Ectodermal cell (in vitro differentiated cells): ENCODE results near the gene CHST8.

Source experiments
- H3K27ac ChIP-seq: 2 replicates; pipeline ENCODE4 v1.7.0; 2013; ENCODE audit warnings: mild to moderate bottlenecking, low read depth, low read length; ENCODE audit not compliant: insufficient read depth, poor library complexity, severe bottlenecking
- H3K27me3 ChIP-seq: 2 replicates; pipeline ENCODE4 v1.7.0; 2013; ENCODE audit warnings: mild to moderate bottlenecking, low read length; ENCODE audit not compliant: insufficient read depth, control insufficient read depth, poor library complexity, severe bottlenecking
- H3K36me3 ChIP-seq: one replicate; pipeline ENCODE4 v1.7.0; 2013; ENCODE audit warnings: low read length; ENCODE audit not compliant: control insufficient read depth, insufficient read depth
- H3K4me1 ChIP-seq: one replicate; pipeline ENCODE4 v1.7.0; 2013; ENCODE audit warnings: low read length; ENCODE audit not compliant: control insufficient read depth, insufficient read depth
- H3K4me3 ChIP-seq: 2 replicates; pipeline ENCODE4 v1.7.0; 2013; ENCODE audit warnings: low read depth, low read length, control low read depth; ENCODE audit not compliant: insufficient read depth
- H3K9me3 ChIP-seq: 2 replicates; pipeline ENCODE4 v1.7.0; 2013; ENCODE audit warnings: mild to moderate bottlenecking, low read length, moderate library complexity; ENCODE audit not compliant: control insufficient read depth
- WGBS, 2 experiments: methylation state at CpG; one replicate each; pipeline ENCODE4 v1.1.7; 2013; ENCODE audit warnings: missing lambda C conversion rate in 2 of 2; 5-methylcytosine and 5-hydroxymethylcytosine counted together

Gene CHST8

DNA sequence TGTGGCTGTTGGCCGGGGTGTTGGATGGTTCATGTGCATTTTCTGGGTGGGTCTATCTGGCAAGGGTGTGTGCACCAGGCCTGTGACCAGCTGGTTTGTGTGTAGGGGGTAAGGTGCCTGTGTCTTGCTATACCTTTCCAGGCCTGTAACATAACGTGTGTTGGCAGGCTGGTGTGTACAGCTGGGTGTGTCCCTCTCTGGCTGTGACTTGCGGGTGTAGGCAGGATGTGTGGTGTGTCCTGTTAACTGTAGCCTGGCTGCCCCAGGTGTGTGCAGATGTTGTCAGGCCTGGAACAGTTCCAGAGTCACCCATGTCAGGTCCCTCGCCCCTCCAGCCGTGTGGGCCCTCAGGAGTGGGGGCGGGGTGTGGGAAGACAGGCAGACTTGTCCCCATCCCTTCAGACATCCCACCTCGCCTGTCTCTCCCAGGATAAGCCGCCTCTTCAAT lies 184.7 kb downstream of the CHST8 start:
- no peaks in the 10 kb centered on the region for H3K27me3 ChIP-seq
- H3K27ac ChIP-seq = no peak overlapping the region
- peaks cover 44% of the 10 kb centered on the region for H3K36me3 ChIP-seq
- H3K4me3 ChIP-seq = no peak overlapping the region
- no peaks in the 10 kb centered on the region for H3K4me1 ChIP-seq
- 94 to 96% methylated on average over 8 of the region's 8 CpGs for WGBS, 2 experiments
- no peaks in the 10 kb centered on the region for H3K9me3 ChIP-seq

DNA sequence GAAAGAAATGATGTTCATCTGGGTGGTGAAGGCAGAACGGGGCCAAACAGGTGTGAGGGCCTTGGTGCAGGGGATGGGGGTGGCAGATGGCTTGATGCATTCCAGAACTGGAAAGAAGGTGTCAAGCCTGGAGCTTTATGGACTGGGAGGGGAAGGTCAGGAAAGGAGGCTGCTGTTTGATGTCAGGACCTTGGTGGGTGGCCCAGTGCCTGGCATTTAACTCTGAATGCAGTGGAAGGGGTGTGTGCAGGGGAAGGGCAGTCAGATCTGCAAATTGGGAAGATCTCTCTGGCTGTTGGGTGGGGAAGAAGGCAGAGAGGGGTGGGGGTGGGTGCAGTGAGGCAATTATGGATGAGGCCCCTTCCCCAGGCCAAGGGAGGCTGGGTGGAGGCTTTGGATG lies 186.6 kb downstream of the CHST8 start:
- no peaks in the 10 kb centered on the region for H3K4me1 ChIP-seq
- H3K9me3 ChIP-seq = no peaks in the 10 kb centered on the region
- peaks cover 41% of the 10 kb centered on the region for H3K36me3 ChIP-seq
- no peak overlapping the region for H3K4me3 ChIP-seq
- WGBS, 2 experiments = 93 to 96% methylated on average over 1 of the region's 1 CpG
- H3K27ac ChIP-seq = no peak overlapping the region
- H3K27me3 ChIP-seq = no peaks in the 10 kb centered on the region

DNA sequence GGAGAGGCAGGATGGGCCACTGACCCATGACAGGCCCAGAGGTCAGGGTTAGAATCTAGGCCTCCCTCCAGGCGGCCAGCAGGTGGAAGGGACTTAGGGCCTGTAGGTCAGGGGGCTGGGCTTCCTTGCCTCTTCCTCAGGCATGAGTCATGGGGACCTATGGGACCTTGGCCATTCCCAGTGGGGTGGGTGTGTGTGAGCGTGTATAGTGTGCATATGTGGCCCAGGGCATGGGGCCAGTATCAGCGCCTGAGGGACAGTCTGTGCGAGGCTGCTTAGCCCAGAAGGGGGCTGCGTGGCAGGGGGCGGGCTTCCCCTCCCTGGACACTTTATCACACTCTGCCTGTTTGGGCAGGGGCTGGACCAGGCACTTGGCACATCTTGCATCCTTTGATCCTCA lies 188.2 kb downstream of the CHST8 start:
- H3K27ac ChIP-seq = no peak overlapping the region
- no peaks in the 10 kb centered on the region for H3K9me3 ChIP-seq
- H3K36me3 ChIP-seq = peaks cover 32% of the 10 kb centered on the region
- 94 to 95% methylated on average over 6 of the region's 6 CpGs for WGBS, 2 experiments
- H3K4me1 ChIP-seq = no peaks in the 10 kb centered on the region
- H3K27me3 ChIP-seq = no peaks in the 10 kb centered on the region
- H3K4me3 ChIP-seq = no peak overlapping the region

DNA sequence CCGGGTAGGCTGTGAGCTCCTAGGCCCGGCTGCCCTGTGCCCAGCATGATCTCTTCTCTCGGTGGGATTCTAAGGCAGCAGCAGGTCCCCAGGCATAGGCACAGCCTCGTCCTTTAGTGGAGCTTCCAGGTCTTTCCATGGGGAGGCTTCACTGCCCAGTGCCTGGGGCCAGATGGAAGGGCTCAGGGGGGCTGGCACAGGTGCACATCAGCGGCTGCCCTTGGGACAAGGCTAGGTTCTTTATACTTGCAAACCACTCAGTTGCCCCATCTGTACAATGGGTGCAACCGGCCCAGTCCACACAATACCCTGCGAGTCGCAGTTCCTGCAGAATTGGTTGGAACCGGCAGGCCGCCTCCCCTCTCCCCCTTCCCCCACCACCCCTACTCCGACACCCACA lies 189.1 kb downstream of the CHST8 start:
- no peaks in the 10 kb centered on the region for H3K9me3 ChIP-seq
- H3K4me3 ChIP-seq = no peak overlapping the region
- no peak overlapping the region for H3K27ac ChIP-seq
- H3K36me3 ChIP-seq = peaks cover 24% of the 10 kb centered on the region
- WGBS, 2 experiments = 93 to 96% methylated on average over 11 of the region's 11 CpGs
- no peaks in the 10 kb centered on the region for H3K4me1 ChIP-seq
- H3K27me3 ChIP-seq = no peaks in the 10 kb centered on the region

DNA sequence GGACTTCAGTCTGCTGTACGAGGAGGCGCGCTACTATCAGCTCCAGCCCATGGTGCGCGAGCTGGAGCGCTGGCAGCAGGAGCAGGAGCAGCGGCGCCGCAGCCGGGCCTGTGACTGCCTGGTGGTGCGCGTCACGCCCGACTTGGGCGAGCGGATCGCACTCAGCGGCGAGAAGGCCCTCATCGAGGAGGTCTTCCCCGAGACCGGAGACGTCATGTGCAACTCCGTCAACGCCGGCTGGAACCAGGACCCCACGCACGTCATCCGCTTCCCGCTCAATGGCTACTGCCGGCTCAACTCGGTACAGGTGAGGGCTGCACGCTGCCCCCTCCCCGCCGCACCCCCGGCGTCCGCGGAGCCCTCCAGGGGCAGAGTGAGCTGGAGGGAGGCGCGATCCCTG lies 189.5 kb downstream of the CHST8 start:
- 96 to 97% methylated on average over 41 of the region's 41 CpGs for WGBS, 2 experiments
- peaks cover 23% of the 10 kb centered on the region for H3K36me3 ChIP-seq
- H3K4me3 ChIP-seq = no peak overlapping the region
- H3K27me3 ChIP-seq = no peaks in the 10 kb centered on the region
- H3K4me1 ChIP-seq = no peaks in the 10 kb centered on the region
- no peaks in the 10 kb centered on the region for H3K9me3 ChIP-seq
- H3K27ac ChIP-seq = no peak overlapping the region

DNA sequence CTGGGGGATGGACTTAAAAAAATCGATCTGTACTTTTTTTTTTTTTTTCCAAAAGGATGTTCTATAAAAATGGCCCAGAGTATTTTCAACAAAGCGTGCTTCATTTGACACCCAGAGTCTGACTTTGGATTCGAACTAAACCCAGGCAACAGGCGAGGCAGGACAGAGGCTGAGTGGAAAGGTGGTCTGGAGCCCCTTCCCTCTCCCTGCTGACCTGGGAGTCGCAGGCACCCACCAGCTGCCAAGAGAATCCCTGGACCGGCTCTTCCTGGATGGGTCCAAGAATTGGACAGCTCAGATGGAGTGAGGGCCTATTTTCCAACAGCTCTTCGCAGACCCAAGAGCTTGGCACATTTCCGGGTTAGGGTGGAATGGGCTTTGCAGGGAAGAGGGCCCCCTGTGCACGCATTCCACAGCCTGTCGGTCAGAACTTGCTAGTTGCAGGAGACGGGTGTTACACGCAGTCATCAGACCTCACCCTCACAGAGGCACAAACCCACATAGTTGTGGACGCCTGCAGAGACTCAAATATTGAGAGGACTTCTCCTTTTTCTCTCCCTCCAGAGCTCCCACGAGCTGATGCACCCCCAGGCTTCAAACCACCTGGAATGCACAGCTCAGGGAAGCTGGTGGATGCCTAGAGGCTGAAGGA lies 190.1 kb downstream of the CHST8 start:
- H3K4me3 ChIP-seq = no peak overlapping the region
- H3K9me3 ChIP-seq = no peaks in the 10 kb centered on the region
- peaks cover 23% of the 10 kb centered on the region for H3K36me3 ChIP-seq
- 95 to 96% methylated on average over 14 of the region's 14 CpGs for WGBS, 2 experiments
- no peak overlapping the region for H3K27ac ChIP-seq
- H3K4me1 ChIP-seq = no peaks in the 10 kb centered on the region
- H3K27me3 ChIP-seq = no peaks in the 10 kb centered on the region

DNA sequence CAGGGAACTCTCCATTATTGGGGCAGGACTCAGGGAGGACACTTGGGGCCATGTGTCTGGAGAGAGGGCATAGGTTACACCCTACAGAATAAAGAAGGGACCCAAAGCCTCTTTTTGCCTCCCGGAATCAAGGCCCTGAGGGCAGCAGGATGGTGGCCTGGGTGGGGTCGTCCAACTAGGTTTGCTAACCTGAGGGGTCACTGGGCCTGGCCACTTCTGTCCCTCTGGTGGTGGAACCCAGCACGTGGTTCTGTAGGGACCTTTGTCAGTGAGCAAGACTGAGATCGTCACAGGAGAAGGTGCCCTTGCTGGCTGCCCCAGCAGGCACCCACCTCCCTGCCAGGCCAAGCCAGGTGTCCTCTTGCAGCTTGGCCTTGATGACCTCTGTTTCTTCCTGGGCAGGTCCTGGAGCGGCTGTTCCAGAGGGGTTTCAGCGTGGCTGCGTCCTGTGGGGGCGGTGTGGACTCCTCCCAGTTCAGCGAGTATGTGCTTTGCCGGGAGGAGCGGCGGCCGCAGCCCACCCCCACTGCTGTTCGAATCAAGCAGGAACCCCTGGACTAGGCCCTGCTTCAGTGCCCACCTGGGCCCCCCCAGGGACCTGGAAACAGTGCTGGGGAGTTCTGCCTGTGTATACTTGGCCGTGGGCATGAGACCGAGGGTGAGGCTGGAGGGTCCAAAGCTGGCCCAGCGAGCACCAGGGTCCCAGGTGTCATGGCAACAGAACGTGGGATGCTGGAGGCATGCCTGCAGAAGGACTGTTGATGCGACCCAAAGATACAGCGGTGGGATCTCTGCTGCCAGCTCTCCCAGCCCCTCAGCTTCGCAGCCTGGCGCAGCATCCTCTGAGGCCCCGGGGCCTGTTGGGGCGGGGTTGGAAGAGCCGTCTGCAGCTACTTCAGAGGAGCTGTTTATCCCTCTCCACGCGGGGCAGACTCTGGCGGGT lies 190.9 kb downstream of the CHST8 start:
- H3K36me3 ChIP-seq = peaks cover 23% of the 10 kb centered on the region
- H3K4me3 ChIP-seq = no peak overlapping the region
- no peak overlapping the region for H3K27ac ChIP-seq
- no peaks in the 10 kb centered on the region for H3K9me3 ChIP-seq
- H3K4me1 ChIP-seq = no peaks in the 10 kb centered on the region
- H3K27me3 ChIP-seq = no peaks in the 10 kb centered on the region
- WGBS, 2 experiments = 95% methylated on average over 28 of the region's 28 CpGs

DNA sequence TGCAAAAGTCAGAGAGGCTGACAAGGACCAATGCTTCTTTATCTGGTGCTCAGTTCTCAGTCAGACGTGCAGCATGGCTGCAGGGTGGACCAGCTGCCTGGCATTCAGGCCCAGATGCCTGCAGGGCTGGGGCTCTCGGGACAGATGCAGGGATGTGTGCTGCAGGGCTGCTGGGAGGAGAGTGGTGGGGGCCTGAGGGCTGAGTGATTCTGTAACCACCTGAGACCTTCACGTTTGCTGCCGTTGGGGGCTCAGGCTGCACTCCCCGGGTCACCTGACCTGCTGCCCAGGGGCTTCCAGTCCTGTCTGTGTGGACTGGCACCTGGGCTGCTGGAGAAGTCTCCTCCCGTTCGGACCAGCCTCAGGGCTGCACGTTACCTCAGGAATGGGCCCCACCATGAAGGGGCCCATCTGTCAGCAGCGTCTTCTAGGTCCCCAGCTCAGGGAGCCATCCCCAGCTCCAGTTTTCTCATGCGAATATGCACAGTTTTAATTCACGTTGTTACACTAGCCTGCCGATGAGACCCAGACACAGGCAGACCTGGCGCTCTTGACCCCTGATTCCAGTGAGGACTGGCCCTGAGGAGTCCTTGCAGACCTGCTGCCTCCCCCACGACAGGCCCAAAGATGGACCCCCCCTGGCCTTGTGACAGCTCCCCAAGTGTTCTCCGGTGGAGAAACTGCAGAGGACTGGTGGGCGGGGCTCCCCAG lies 191.8 kb downstream of the CHST8 start:
- Histone ChIP-seq H3K4me1 (peaks cover 1% of the 10 kb centered on the region), H3K4me3 (no peak overlapping the region), H3K36me3 (peaks cover 14% of the 10 kb centered on the region), H3K9me3 (no peaks in the 10 kb centered on the region), H3K27ac (no peak overlapping the region), H3K27me3 (peaks cover 1% of the 10 kb centered on the region)
- WGBS, 2 experiments = 91 to 92% methylated on average over 16 of the region's 16 CpGs

DNA sequence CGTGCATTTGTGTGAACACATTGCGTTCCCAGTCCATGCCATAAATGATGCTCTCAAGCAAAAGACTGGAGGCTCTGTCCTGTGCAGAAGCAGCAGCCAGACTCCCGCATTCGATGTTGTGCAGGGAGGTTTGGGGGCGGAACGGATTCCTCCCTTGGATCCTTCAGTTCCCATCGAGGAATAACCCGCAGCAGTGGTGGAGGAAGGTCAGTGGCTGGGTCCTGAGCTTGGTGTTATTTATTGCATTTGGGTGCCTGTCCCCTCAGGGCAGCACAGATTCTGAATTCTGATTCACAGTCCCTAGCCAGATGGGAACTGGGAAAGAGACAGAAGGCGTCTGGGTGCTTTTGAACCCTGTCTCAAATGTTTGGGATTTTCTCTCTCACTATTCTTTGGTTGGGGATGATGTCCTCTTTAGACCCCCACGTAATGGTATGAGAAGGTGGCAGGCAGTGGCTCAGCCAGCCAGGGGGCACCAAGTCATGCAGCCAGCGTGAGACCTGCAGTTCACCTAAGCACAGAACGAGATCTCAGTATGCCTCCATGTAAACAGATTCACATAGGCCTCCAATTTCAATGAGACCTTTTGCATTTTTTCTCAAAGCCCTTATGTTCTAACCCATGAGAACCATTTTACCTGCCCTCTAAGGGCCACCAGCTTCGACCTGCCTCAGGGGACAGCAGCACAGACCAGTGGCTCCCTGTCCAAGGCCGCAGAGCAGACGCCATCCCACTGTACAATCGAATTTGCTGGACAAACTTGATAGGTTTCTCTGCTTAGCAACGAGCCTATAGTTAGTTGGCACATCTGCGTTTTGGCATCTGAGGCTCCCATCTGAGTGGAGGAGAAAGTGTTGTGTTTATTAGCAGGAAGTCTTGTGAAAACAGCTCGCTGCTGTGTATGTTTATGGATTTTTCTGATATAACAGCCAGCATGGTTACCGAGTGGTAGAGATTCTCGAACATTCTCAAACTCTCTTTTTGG lies 192.7 kb downstream of the CHST8 start:
- Histone ChIP-seq H3K4me3 (no peak overlapping the region), H3K36me3 (peaks cover 12% of the 10 kb centered on the region), H3K4me1 (peaks cover 8% of the 10 kb centered on the region), H3K9me3 (no peaks in the 10 kb centered on the region), H3K27me3 (peaks cover 4% of the 10 kb centered on the region), H3K27ac (no peak overlapping the region)
- WGBS, 2 experiments = 93 to 94% methylated on average over 21 of the region's 21 CpGs
